NCI-H2227 treated with DMSO at 0.1 percent for 48 hours (cell line): Measurements from ENCODE around the gene PPP1R3D.
A peak's percentile ranks its signal among the peaks of the same experiment; 100 is the strongest.
"Not testable (repeated sequence)": the region's sequence is repeated elsewhere in the genome, so short reads cannot be mapped to it uniquely, and the experiment has no call there.

ENCODE experiments used
- DNase-seq: peaks from one replicate; lab custom pipeline; 2025; lab: John Stamatoyannopoulos, UW

Gene PPP1R3D, protein sequence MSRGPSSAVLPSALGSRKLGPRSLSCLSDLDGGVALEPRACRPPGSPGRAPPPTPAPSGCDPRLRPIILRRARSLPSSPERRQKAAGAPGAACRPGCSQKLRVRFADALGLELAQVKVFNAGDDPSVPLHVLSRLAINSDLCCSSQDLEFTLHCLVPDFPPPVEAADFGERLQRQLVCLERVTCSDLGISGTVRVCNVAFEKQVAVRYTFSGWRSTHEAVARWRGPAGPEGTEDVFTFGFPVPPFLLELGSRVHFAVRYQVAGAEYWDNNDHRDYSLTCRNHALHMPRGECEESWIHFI

DNA sequence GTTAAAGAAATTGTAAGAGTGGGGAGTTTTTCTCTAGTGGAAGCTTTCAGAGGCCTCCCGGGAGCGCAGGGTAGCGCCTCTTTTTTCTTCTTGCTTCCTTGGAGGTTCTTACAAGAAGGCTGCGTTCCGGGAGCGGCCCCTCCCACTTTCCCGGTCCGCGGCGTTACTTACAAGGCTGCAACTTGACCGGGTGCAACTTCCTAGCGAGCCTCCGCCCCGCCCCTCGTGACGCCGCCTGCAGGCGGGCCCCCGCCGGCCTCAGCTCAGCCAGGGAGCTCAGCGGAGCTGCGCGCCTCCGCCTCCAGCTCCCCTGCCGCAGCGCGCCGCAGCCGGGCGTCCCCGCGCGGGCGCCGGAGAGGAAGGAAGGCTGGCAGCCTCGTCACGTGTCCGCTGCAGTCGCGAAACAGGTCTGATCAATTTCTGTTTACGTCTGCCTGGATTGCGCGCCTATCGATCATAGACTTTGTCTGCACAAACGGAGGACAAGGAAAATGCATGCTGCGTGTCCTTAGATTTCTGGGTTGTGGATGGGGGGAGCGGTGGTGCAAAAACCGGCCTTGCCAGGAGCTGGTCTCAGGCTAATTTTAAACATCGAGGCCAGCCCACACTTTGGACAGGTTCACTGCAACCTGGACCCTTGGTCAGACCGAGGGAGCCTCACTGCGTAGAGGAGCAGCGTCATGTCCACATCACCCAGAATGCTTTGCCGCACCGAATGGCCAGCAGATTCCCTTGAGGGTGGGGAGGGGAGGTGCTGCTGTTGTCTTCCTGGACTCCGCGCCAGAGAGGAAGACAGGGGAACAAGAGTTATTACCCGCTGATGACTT, at the start of gene PPP1R3D, which contains the start of gene FAM217B:
PPP1R3D (minus strand) TSS at position 177 of the 827 bp plus-strand sequence. CDS start 374 bp downstream, outside the sequence.
FAM217B (plus strand) TSS at position 261 of the 827 bp plus-strand sequence. CDS start 3,555 bp downstream, outside the sequence.
- peak; percentile 90 for DNase-seq

DNA sequence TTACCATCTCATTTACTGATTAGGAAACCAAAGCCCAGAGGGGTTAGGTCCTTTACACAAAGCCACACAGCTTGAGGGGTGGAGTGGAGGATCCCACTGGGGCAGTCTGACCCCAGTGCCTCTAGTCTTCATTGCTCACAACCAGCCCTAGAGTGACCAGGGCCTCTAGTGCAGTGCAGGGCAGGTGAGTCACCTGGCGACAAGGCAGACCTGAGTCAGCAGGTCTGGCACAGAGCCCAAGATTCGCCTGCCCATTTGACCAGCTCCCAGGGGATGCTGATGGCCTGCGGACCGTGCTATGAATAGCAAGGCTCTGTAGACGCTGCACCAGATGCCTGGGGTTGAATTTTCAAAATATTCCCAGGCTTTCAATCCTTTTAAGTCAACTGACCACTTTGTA, 48.0 kb upstream of the PPP1R3D start:
- DNase-seq, result no peak

DNA sequence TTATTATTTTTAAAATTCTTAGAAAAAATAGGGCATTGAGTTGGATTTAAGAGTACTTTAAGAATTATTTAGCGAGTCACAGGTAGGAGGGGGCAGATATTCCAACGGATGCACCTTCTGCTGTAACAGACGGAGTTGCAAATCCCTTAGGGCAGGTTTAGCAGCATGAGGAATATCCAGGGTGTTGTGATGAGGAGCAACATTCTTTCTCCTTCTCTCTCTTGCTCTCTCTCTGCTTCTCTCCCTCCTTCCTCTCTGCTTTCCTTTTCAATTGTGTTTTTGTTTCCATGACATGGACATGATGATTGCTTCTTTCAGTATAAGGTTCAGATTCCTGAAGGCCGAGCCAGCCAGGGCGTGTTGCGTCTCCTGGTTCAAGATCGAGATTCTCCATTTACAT, 47.0 kb upstream of the PPP1R3D start:
- no peak for DNase-seq

DNA sequence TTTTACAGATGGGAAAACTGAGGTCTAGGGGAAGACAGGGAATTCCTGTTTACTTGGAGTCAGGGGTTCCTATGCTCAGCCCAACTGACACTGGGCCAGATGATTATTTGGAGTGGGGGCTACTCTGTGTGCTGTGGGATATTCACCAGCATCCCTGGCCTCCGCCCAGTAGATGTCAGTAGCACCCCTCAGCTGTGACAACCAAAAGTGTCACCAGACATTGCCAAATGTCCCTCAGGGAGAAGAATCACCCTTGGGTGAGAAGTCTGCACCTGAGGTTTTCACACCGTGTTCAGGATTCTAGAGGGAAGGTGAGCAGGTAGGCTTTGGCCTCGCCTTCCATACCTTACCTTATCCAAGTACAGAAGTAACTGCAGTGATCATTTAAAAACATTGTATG, 45.8 kb upstream of the PPP1R3D start:
- no peak for DNase-seq

DNA sequence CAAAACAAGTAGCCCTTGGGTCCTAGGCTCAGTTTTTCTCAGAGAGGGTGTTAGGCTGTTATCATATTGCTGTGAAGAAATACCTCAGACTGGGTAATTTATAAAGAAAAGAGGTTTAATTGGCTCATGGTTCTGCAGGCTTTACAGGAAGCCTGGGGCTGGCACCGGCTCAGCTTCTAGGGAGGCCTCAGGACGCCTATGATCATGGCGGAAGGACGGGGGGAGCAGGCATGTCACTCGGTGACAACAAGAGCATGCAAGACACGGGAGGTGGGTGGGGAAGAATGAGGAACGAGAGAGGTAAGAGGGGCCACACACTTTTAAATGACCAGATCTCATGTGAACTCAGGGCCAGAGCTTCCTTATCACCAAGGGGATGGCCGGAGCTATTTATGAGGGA, 45.1 kb upstream of the PPP1R3D start:
- no peak for DNase-seq

DNA sequence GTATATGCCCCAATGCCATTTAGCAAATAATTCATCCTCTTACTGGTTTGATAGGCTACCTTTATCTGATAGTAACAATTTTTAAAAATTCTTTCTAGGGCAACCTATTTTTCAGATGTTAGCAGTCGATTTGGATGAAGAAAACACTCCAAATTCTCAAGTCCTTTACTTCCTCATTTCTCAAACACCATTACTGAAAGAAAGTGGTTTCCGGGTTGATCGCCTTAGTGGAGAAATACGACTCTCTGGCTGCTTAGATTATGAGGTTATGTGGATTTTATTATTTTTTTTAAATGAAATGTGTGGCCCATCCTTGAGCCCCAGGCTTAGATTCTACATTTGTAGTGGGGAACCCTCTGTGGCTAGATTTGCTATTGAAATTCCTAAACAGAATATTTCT, 44.4 kb upstream of the PPP1R3D start:
- no peak for DNase-seq

DNA sequence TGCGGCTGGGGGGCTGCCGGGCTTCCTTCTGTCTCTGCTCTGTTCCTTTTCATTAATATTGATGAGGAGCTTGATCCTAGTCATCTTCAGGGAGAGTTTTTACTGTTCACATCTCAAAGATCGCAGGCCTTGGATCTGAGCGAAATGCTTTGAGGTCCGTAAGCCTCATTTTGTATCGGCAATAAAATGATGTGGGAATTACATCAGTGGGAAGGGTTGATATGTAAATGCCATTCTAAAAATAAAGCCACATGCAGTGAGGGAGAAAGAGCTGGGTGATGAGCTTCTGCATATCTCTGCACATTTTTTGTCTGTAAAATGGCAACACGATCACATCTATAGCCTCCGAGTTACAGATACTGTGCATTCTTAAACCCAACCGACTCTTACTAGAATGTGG, 43.0 kb upstream of the PPP1R3D start:
- no peak for DNase-seq

DNA sequence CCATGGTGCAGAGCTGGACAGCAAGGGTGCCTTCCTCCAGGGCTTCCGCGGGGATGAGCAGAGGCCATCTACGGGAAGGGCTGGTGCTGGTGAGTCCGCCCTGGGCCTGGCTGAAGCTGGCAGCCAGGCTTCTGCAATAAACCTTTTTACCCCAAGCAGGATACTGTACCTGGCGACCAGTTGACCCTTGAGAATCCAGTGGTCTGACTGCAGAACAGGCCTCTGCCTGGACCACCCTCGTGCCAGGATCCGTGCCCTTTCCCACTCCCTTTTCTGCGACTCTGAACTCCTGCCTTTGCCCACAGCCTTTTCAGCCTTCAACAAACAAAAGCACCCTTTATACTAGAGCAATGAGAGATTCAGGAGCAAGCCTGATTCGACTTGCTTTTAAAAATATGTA, 37.0 kb upstream of the PPP1R3D start:
- DNase-seq, result no peak

DNA sequence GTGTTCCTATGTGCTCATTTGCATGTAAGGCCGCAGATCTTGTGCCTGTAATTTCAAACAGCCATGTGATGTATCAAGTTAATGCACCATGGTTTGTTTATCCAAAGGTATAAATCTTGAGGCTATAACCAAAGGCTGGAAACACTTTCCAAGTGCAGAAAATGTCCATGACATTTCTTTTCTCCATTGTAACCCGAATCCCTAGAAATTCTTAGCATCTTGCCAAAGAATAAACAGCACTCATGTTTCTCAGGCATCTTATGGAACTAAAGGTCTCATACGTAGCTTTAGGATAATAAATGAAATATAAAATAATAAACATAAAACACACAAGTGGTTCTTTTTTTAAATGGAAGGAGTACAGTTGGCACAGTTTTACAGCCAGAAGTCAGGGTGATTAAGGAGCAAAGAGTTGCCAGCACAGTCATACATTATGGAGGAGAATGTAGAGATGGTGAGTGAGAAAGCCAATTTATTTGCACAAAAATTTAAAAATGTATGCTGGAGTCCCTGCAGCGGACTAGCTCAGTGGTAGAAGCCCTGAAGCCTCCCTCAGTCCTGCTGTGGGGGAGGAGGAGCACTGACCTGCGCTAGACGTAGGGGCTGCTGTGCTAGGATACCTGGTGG, 36.2 kb upstream of the PPP1R3D start:
- DNase-seq, result no peak

DNA sequence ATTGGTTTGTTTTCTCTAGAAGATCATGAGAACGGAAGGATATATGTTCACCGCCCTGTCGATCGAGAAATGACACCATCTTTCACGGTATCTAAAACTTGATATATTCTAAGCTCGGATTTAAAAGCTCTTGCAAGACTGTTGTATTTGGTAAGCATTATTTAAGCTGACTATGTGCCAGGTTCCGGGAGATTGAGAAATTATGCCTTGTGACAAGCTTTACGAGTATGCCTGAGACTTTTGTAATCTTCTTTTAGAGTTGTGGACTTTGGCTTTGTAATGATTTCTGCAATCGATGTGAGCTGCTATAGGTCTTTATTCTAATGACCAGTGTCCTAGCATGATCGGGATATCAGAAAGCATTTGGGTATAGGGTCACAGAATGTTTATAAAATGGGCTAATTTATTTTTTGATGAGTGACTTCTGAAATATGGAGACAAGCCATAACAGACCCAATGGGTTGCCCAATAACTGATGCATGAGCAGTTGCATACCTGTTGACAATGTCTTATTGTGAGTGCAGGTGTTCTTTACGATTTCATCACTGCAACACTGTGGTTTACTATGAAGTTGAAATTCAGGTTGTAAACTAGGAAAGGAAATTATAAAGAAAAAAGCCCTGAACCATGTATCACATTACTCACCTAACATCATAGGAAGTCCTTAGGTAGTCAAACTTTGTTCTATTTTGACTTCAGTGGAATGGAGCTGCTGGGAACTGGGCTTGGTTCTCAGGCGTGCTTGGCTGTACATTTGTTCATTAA, 32.1 kb upstream of the PPP1R3D start:
- DNase-seq, result no peak

DNA sequence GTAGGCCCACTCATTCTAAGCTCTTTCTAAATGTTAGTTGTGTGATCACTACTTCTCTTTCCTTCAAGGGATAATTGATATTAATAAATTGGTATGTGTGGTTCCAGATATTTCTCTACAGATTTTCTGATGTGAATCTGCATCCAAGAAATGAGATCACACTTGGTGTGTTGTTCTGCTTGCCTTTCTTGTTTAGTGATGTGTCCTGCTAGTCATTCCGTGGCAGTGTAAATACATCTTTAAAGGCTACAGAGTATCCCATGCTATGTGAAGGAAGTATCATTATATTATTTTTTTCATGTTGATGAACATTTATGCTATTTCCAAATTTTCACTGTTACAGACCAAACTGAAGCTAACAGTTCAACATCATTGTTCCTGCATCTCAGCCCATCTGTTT, 31.3 kb upstream of the PPP1R3D start:
- DNase-seq, result no peak

DNA sequence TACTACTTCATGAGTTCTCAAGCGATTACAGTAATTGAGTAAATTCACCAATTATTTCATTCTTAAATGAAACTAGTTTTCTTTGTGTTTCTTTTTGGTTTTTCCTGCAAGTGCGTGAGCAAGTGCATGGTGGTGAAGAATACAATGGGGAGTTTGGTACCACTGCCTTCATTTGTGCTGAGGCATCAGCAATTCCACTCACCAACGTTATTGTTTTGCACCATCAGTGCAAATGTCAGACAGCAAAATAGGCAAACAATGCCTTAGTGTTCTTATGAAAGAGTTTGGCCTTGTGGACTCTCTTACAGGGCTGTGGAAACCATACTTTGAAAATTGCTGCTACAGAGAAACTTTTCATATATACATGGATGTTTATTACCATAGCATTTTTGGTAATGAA, 26.3 kb upstream of the PPP1R3D start:
- no peak for DNase-seq

DNA sequence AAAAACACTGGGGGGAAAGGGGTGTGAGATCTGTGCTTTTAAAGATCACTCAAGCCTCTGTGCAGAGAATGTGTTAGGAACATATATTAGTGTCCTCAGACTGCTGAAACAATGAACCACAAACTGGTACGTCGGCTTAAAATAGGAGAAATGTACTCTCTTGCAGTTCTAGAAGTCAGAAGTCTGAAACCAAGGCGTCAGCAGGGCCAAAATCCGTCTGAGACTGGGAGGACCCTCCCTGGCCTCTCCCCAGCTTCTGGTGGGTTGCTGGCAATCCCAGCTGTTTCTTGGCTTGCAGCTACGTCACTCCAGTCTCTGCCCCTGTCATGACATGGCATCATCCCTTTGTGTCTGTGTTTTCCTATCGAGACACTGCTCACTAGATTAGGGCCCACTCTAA, 22.1 kb upstream of the PPP1R3D start:
- DNase-seq, result no peak

DNA sequence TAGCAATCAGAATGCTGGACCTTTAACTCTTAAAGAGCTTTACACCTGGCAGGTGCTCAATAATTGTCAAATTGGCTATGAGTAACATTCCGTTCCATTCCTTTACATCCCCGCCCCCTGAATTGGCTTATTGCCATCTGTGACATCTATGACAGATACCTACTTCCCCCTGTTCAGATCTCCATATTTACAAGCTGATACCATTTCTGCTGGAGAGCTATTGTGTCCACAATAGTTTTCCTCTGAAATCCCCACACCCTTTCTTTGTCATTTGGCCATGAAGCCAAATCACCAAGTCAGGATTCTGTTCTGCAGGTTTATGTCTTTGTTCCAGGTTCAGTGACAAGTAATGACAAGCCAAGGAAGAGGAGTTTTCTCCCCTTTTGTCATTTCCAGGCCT, 21.3 kb upstream of the PPP1R3D start:
- DNase-seq, result no peak

DNA sequence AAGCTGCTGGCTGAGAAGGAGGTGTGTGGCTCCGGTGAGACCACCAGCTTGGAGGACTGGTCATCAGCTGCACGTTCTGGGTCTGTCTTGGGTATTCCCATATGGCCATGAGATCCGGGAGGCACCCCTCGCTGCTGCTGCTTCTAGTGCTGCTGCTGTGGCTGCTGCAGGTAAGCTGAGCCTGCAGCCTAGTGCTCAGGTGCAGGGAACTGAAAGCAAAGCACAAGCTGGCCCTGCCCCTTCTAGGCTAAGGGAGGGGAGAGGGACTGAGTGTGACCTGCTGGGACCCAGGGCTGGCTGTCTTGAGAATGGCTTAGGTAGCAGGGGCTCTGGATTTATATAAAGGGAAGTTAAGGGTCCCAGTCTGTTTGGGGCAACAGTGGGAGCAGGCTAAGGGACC, 18.5 kb upstream of the PPP1R3D start:
- no peak for DNase-seq

DNA sequence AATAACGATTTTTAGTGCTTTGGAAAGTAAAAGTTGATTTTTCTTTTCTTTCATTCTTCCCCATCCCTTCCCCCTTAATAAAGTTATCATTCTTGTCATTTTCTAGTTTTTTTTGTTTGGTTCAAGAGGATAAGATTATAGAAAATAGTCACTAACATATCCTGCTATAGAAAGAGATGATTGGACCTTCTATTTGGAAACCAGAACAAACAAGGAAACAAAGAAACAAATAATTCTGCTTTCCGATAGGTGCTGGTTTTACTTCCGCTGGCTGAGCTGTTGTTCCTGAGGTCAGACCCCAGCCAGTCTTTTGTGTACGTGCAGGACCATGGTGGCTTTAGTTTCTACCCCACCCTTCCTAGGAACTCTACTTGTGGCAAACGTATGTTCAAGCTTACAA, 18.0 kb upstream of the PPP1R3D start, which contains the start of gene CDH26:
CDH26 (plus strand) TSS at position 301 of the 400 bp plus-strand sequence. CDS start 304 bp downstream, outside the sequence.
- no peak for DNase-seq

DNA sequence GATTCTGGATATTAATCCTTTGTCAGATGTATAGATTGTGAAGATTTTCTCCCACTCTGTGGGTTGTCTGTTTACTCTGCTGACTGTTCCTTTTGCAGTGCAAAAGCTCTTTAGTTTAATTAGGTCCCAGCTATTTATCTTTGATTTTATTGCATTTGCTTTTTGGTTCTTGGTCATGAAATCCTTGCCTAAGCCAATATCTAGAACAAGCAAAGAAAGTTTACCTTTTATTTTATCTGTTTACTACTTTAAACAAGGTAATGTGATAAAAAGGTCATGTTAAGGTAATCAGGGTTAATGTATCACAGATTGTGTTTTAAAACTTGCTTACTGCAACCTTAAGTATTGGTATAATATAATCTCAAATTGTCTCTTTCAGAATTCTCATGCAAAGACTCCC, 17.5 kb upstream of the PPP1R3D start:
- not testable (repeated sequence) for DNase-seq

DNA sequence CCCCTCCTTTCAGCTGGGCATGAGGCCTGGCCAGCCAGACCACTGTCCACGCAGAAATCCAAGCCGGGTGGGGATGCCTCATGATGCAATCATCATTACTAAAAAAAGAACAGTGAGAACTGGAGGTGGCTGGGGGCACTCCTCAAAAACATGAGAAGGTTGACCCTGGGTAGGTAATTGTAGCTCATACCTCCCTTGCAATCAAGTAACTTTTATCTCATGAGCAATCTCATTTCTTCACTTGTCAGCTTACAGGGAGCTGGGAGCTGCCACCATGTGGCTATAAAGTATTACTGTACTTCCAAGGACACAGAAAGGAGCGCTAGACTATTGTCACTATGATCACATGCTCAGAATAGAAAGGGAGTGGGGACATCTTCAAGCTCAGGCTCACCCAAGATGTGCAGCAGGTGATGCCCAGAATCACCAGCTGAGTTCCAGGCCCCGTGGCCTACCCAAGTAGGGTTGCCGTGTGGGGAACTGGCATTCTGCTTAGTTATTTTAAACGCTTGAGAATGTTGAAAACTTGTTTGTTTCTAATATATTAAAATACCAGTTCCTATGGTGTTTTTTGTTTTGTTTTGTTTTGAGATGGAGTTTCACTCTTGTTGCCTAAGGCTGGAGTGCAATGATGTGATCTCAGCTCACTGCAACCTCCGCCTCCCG, 15.2 kb upstream of the PPP1R3D start:
- DNase-seq, result peak; percentile 53

DNA sequence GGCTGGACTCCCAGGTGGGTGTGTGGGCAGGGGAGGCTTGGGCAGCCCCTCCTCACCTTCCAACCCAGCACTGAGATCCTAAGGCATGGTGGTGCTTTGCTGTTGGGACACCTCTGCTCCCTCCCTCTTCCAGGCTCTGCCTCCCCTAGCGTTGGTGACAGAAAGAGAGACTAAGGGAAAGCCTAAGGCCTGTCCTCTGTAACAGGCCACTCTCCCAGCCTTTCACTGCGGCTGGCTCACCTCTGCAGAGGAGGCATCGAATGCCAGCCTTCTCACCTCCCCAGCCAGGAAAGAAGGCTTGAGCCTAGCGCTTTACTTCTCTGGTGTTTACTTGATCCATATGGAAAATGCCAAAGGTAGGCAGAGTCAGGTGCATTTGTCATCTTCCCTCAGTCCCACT, 14.6 kb upstream of the PPP1R3D start:
- no peak for DNase-seq

DNA sequence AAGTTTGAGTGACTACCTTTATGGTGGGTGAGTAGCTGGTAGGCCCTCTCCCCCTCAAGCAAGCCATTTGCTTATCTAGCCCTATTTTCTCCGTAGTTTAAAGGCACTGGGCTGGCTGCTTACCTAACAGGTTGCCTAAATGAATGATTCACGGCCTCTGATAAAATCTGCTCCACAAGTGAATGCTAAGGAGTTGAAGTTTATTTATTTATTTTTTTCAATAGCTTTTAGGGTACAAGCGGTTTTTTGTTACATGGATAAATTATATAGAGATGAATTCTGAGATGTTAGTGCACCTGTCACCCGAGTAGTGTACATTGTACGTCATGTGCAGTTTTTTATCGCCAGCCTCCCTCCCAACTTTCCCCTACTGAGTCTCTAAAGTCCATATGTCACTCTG, 9.8 kb upstream of the PPP1R3D start:
- no peak for DNase-seq
